OCI-LY1 (cell line): ENCODE results near the gene PNCK.

Experiments used
- H2AFZ ChIP-seq: fragments of 200-600 bp; sonication (generic), shearing (Covaris generic); 2 replicates; pipeline ENCODE4 v1.6.0; 2014; ENCODE audit warnings: antibody characterized with exemption, mild to moderate bottlenecking, low read length
- H3F3A ChIP-seq: fragments of 200-600 bp; sonication (generic), shearing (Covaris generic); 2 replicates; pipeline ENCODE4 v1.6.0; 2014; ENCODE audit warnings: mild to moderate bottlenecking, antibody characterized with exemption, low read length, moderate library complexity; ENCODE audit not compliant: insufficient read depth
- H3K27ac ChIP-seq: fragments of 200-600 bp; sonication (generic); 2 replicates; pipeline ENCODE4 v1.5.1; 2014; ENCODE audit warnings: low read length, mixed run types, mild to moderate bottlenecking, low read depth; ENCODE audit not compliant: poor library complexity, severe bottlenecking
- H3K27me3 ChIP-seq: fragments of 200-600 bp; sonication (generic); 2 replicates; pipeline ENCODE4 v1.6.0; 2014; ENCODE audit warnings: antibody characterized with exemption, mild to moderate bottlenecking, low read length, moderate library complexity; ENCODE audit not compliant: insufficient read depth
- H3K36me3 ChIP-seq: fragments of 200-600 bp; sonication (generic); 2 replicates; pipeline ENCODE4 v1.6.1; 2014; ENCODE audit warnings: mild to moderate bottlenecking, antibody characterized with exemption, low read length, moderate library complexity, mixed read lengths; ENCODE audit not compliant: insufficient read depth
- H3K4me1 ChIP-seq: fragments of 200-600 bp; sonication (generic); 2 replicates; pipeline ENCODE4 v1.5.1; 2014; ENCODE audit warnings: mild to moderate bottlenecking, low read length, moderate library complexity; ENCODE audit not compliant: insufficient read depth, severe bottlenecking
- H3K4me2 ChIP-seq: fragments of 200-600 bp; sonication (generic), shearing (Covaris generic); 2 replicates; pipeline ENCODE4 v1.6.1; 2014; ENCODE audit warnings: low read length
- H3K4me3 ChIP-seq: fragments of 200-600 bp; sonication (generic); 2 replicates; pipeline ENCODE4 v1.5.1; 2014; ENCODE audit warnings: low read length, low read depth, mild to moderate bottlenecking, mixed read lengths; ENCODE audit not compliant: poor library complexity, severe bottlenecking
- H3K79me2 ChIP-seq: fragments of 200-600 bp; shearing (Covaris generic); 2 replicates; pipeline ENCODE4 v1.6.1; 2016; ENCODE audit warnings: mixed run types, low read length, mixed read lengths; ENCODE audit not compliant: insufficient read depth
- H3K9ac ChIP-seq: fragments of 200-600 bp; sonication (generic), shearing (Covaris generic); 2 replicates; pipeline ENCODE4 v1.6.1; 2014; ENCODE audit warnings: mild to moderate bottlenecking, low read length, mixed read lengths
- H3K9me2 ChIP-seq: fragments of 200-600 bp; sonication (generic), shearing (Covaris generic); 2 replicates; pipeline ENCODE4 v1.6.1; 2014; ENCODE audit warnings: low read depth, mild to moderate bottlenecking, low read length, mixed read lengths
- H3K9me3 ChIP-seq: fragments of 200-600 bp; shearing (Covaris generic); 2 replicates; pipeline ENCODE4 v1.6.1; 2014; ENCODE audit warnings: low read length, mixed read lengths
- H4K20me1 ChIP-seq: fragments of 200-600 bp; sonication (generic), shearing (Covaris generic); 2 replicates; pipeline ENCODE4 v1.6.0; 2016; ENCODE audit warnings: mild to moderate bottlenecking, low read length; ENCODE audit not compliant: insufficient read depth
- EZH2 ChIP-seq: fragments of 200-600 bp; sonication (generic), shearing (Covaris generic); IDR thresholded peaks from 2 replicates; pipeline ENCODE4 v1.8.0; 2017; ENCODE audit warnings: borderline replicate concordance, mixed run types, mild to moderate bottlenecking, antibody characterized with exemption, low read length, moderate library complexity, mixed read lengths
- TF ChIP-seq, protein P1 (sequence below): fragments of 200-600 bp; sonication (generic), shearing (Covaris generic); IDR thresholded peaks from 2 replicates; pipeline ENCODE4 v1.5.1; 2017; ENCODE audit warnings: mild to moderate bottlenecking, antibody characterized with exemption, low read length, moderate library complexity, mixed read lengths

Gene PNCK

GRCh38 chrX:153681175-153681574 lies 7.6 kb upstream of the PNCK start:
- no peak overlapping the region for H2AFZ ChIP-seq
- H3K79me2 ChIP-seq: no peaks in the 10 kb centered on the region
- H3K27me3 ChIP-seq: no peaks in the 10 kb centered on the region
- no peak overlapping the region for H3K27ac ChIP-seq
- H3K9me3 ChIP-seq: no peaks in the 10 kb centered on the region
- H3K4me3 ChIP-seq: no peak overlapping the region
- H3K4me2 ChIP-seq: no peak overlapping the region
- no peaks in the 10 kb centered on the region for H3K9me2 ChIP-seq
- TF ChIP-seq, protein P1, sequence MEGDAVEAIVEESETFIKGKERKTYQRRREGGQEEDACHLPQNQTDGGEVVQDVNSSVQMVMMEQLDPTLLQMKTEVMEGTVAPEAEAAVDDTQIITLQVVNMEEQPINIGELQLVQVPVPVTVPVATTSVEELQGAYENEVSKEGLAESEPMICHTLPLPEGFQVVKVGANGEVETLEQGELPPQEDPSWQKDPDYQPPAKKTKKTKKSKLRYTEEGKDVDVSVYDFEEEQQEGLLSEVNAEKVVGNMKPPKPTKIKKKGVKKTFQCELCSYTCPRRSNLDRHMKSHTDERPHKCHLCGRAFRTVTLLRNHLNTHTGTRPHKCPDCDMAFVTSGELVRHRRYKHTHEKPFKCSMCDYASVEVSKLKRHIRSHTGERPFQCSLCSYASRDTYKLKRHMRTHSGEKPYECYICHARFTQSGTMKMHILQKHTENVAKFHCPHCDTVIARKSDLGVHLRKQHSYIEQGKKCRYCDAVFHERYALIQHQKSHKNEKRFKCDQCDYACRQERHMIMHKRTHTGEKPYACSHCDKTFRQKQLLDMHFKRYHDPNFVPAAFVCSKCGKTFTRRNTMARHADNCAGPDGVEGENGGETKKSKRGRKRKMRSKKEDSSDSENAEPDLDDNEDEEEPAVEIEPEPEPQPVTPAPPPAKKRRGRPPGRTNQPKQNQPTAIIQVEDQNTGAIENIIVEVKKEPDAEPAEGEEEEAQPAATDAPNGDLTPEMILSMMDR: no peak
- no peak for TF ChIP-seq EZH2
- no peaks in the 10 kb centered on the region for H4K20me1 ChIP-seq
- H3K4me1 ChIP-seq: no peaks in the 10 kb centered on the region
- H3K9ac ChIP-seq: no peak overlapping the region
- H3F3A ChIP-seq: no peaks in the 10 kb centered on the region
- H3K36me3 ChIP-seq: no peaks in the 10 kb centered on the region

DNA sequence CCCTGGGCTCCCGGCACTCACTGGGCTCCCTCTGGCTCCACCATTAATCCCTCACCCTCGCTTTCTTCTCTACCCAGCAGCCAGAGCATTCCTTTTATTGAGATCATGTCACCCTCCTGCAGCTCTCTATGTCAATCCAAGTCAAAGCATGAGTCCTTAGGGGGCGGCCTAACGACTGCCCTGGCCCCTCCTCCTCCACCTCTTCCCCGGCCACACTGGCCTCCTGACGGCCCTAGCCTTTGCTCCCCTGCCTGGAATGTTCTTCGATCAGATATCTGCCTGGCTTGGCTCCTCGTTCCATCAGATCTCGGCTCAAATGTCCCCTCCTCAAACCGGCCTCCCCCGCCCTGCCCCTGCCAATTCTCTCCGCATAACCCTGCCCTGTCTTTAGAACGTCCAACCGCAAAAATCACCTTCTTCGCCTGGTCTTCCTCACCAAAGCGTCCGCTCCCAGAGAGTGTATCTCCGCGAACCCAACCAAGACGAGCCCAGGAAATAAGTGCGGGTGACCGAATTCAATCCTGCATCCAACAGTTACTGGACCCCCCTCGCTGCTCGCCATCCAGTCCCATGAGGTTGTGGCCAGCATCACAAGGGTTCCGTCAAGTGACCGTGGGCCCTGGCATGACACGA lies 722 bp upstream of the PNCK start:
- Histone ChIP-seq H3K4me2 (no peak overlapping the region), H3K4me3 (no peak overlapping the region), H3K27ac (no peak overlapping the region), H3K9me3 (no peaks in the 10 kb centered on the region), H3K27me3 (no peaks in the 10 kb centered on the region), H3K9ac (no peak overlapping the region), H3K79me2 (no peaks in the 10 kb centered on the region), H2AFZ (no peak overlapping the region), H3K9me2 (no peaks in the 10 kb centered on the region), H3F3A (no peaks in the 10 kb centered on the region), H3K36me3 (no peaks in the 10 kb centered on the region), H4K20me1 (no peaks in the 10 kb centered on the region), H3K4me1 (no peaks in the 10 kb centered on the region)
- TF ChIP-seq, protein P1: no peak
- no peak for TF ChIP-seq EZH2

GRCh38 chrX:153672531-153673427 lies 834 bp downstream of the PNCK start:
- Histone ChIP-seq H3K4me2 (no peak overlapping the region), H3K4me1 (no peaks in the 10 kb centered on the region)

More at GRCh38 chrX:153672531-153673427, 834 bp downstream of the PNCK start:
- Histone ChIP-seq H3K79me2 (no peaks in the 10 kb centered on the region), H3K9me3 (no peaks in the 10 kb centered on the region), H3K9me2 (no peaks in the 10 kb centered on the region), H3K9ac (no peak overlapping the region), H3F3A (no peaks in the 10 kb centered on the region), H3K27ac (no peak overlapping the region), H4K20me1 (no peaks in the 10 kb centered on the region), H3K27me3 (no peaks in the 10 kb centered on the region), H3K4me3 (no peak overlapping the region), H3K36me3 (no peaks in the 10 kb centered on the region), H2AFZ (no peak overlapping the region)
- TF ChIP-seq EZH2: no peak
- TF ChIP-seq, protein P1: no peak
